ENCODE results near the gene ZNF579. TPM values are rescaled to one million over a fixed set of nuclear protein-coding genes. Genes with fewer than 3 reads are reported as not detected.
A peak's percentile ranks its signal among the peaks of the same experiment; 100 is the strongest.
"Not testable (repeated sequence)": the region's sequence is repeated elsewhere in the genome, so short reads cannot be mapped to it uniquely, and the experiment has no call there.

The ZNF579 gene
- total and polyA plus RNA-seq, 4 experiments from 2014 or later = 0.62 to 9.6 (median 8.0) TPM; not detected in 1

DNA sequence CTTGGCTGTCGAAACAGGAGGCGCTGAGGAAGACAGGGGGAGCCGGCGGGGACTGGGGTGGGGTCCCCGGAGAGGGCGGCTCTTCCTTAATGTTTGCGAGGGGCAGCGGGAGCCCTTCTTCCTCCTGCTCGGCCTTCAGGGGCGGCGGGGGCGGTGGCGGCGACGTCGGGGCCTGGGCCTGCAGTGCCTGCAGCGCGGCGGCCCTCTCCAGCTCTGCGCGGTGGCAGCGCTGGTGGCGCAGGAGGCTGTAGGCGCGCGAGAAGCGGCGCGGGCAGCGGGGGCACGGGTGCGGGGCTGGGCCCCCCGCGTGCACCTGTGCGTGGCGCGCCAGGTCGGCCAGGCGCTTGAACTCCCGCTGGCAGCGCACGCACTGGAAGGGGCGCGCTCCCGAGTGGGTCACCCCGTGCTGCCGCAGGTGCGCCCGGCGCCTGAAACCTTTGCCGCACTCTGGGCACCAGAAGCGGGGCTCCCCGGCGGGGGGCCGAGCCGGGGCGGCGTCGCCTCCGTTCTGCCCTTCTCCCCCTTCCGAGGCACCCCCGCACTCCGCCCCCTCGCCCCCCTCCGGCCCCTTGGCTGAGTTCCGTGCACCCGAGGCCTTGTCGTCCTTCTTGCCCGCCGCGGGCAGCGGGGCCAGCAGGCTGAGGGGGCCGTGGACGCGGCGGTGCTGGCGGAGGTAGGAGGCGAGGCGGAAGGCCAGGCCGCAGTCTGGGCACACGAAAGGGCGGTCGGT is 2.5 kb downstream of the ZNF579 start:
- no peak for DNase-seq
- H3K4me1 ChIP-seq (ENCODE audit: insufficient read depth, low read length) = peaks cover 20% of the 10 kb centered on the region
- H3K9me3 Mint-ChIP-seq = peaks cover 0 to 4% (median 0%) of the 10 kb centered on the region in 8 donors
- POLR2A ChIA-PET (ENCODE audit: partially characterized antibody) = no interaction called here
- no peak overlapping the region for H3K4me3 Mint-ChIP-seq
- intact Hi-C loops (cut with micrococcal nuclease) = no loop called here
- no peaks in the 10 kb centered on the region for H3K36me3 ChIP-seq (ENCODE audit: insufficient read depth, low read length)
- CTCF ChIA-PET (ENCODE audit: partially characterized antibody) = no interaction called here
- no peak overlapping the region for H3K27ac Mint-ChIP-seq
- no peaks in the 10 kb centered on the region for H3K27me3 ChIP-seq (ENCODE audit: insufficient read depth, low read length)
- H3K9me3 ChIP-seq (ENCODE audit: control insufficient read depth in 1 of 2, low read length in 2 of 2) = no peaks in the 10 kb centered on the region
- peaks cover 0 to 1% of the 10 kb centered on the region in 2 donors for H3K27me3 Mint-ChIP-seq
- H3K36me3 Mint-ChIP-seq = peaks cover 12 to 17% of the 10 kb centered on the region in 2 donors
- peaks cover 16 to 25% (median 20%) of the 10 kb centered on the region in 4 donors for H3K4me1 Mint-ChIP-seq
- H3K4me3 ChIP-seq (ENCODE audit: low read length in 2 of 2) = no peak overlapping the region
- no peak overlapping the region for H3K27ac ChIP-seq (ENCODE audit: low read depth, low read length)

DNA sequence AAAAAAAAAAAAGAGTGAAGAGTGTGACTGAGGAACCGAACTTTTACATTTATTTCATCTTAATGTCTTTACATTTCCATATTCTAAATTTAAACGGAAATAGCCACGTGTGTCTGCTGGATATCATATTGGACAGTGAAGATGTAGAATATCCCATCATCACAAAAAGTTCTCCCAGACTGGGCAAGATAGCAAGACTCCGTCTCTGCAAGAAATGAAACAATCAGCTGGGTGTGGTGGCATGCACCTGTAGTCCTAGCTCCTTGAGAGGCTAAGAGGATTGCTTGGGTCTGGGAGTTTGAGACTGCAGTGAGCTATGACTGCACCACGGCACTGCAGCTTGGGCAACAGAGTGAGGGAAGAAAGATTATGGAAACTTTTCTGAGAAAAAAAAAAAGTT is 3.9 kb downstream of the ZNF579 start:
- ChIA-PET POLR2A (ENCODE audit: partially characterized antibody) (interaction anchor here (1.0 kb wide), 1 partner anchor 10 kb away, joined by 3 read pairs; no protein-coding TSS in a partner anchor), CTCF (ENCODE audit: partially characterized antibody) (interaction anchor here (1.3 to 1.6 kb wide), 2 partner anchors 29 to 62 kb away, joined by 3 read pairs; partner anchors contain the start of gene ZNF865)
- peak overlapping the region in 4 of 7 donors; percentile 42 to 71 (median 44) for H3K27ac Mint-ChIP-seq
- H3K9me3 Mint-ChIP-seq = peaks cover 0 to 4% (median 0%) of the 10 kb centered on the region in 8 donors
- Histone ChIP-seq H3K4me1 (ENCODE audit: insufficient read depth, low read length) (peaks cover 17% of the 10 kb centered on the region), H3K9me3 (ENCODE audit: control insufficient read depth in 1 of 2, low read length in 2 of 2) (no peaks in the 10 kb centered on the region), H3K27ac (ENCODE audit: low read depth, low read length) (no peak overlapping the region), H3K27me3 (ENCODE audit: insufficient read depth, low read length) (no peaks in the 10 kb centered on the region), H3K36me3 (ENCODE audit: insufficient read depth, low read length) (no peaks in the 10 kb centered on the region), H3K4me3 (ENCODE audit: low read length in 2 of 2) (no peak overlapping the region)
- H3K36me3 Mint-ChIP-seq = peaks cover 12 to 17% of the 10 kb centered on the region in 2 donors
- peaks cover 0 to 1% of the 10 kb centered on the region in 2 donors for H3K27me3 Mint-ChIP-seq
- no peak for DNase-seq
- H3K4me1 Mint-ChIP-seq = peaks cover 13 to 20% (median 15%) of the 10 kb centered on the region in 4 donors
- H3K4me3 Mint-ChIP-seq = peak overlapping the region in 7 of 8 donors; percentile 18 to 70 (median 57)
- intact Hi-C loops (cut with micrococcal nuclease) = no loop called here

DNA sequence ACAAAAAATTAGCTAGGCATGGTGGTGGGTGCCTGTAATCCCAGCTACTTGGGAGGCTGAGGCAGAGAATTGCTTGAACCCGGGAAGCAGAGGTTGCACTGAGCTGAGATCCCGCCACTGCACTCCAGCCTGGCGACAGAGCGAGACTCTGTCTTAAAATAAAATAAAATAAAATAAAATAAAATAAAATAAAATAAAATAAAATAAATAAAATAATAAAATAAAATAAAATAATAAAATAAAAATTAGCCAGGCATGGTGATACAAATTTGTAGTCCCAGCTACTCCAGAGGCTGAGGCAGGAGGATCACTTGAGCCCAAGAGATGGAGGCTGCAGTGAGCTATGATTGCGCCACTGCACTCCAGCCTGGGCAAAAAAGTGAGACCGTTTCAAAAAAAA is 6.7 kb downstream of the ZNF579 start:
- peaks cover 5 to 11% of the 10 kb centered on the region in 2 donors for H3K36me3 Mint-ChIP-seq
- H3K27me3 ChIP-seq (ENCODE audit: insufficient read depth, low read length); H3K27ac Mint-ChIP-seq; H3K27ac ChIP-seq (ENCODE audit: low read depth, low read length); H3K4me3 Mint-ChIP-seq; intact Hi-C loops (cut with micrococcal nuclease); H3K4me1 ChIP-seq (ENCODE audit: insufficient read depth, low read length); H3K36me3 ChIP-seq (ENCODE audit: insufficient read depth, low read length); H3K4me1 Mint-ChIP-seq; DNase-seq; H3K9me3 ChIP-seq (ENCODE audit: control insufficient read depth in 1 of 2, low read length in 2 of 2); H3K4me3 ChIP-seq (ENCODE audit: low read length in 2 of 2); H3K9me3 Mint-ChIP-seq; H3K27me3 Mint-ChIP-seq: not testable (repeated sequence)
- CTCF ChIA-PET (ENCODE audit: partially characterized antibody) = interaction anchor here (1.2 to 1.7 kb wide), 3 partner anchors 33 to 433 kb away, joined by 4 read pairs; no protein-coding TSS in a partner anchor
- POLR2A ChIA-PET (ENCODE audit: partially characterized antibody) = interaction anchor here (1.1 kb wide), 1 partner anchor 26 kb away, joined by 3 read pairs; the partner anchor contains the start of genes FIZ1 and ZNF524

DNA sequence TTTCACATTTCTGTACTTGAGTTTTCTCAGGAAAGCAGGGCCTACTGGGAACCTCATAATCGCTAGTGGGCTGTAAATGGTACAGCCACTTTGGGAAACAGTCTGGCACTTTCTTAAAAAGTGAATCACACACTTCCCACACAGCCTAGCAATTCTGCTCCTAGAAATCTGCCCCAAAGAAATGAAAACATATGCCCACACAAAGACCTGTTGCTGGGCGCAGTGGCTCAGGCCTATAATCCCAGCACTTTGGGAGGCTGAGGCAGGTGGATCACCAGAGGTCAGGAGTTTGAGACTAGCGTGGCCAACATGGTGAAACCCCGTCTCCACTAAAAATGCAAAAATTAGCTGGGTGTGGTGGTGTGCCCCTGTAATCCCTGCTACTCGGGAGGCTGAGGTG is 11.2 kb downstream of the ZNF579 start:
- POLR2A ChIA-PET (ENCODE audit: partially characterized antibody); H3K4me3 Mint-ChIP-seq: not testable (repeated sequence)

DNA sequence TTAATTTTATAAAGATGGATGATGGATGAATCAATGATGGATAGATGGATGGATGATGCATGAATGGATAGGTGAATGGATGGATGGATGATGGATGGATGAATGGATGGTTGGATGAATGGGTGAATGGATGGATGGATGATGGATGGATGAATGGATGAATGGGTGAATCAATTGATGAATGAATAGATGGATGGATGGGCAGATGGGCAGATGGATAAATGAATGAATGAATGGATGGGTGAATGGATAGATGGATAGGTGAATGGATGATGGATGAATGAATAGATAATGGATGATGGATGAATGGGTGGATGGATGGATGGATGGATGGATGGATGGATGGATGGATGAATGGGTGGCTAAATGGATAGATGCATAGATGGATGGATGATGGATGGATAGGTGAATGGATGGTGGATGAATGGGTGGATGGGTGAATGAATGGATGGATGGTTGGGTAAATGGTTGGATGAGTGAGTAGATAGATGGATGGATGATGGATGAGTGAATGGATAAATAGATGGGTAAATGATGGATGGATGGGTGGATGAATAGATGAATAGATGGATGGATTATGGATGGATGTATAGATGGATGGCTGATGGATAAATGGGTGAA is 12.8 kb downstream of the ZNF579 start:
- intact Hi-C loops (cut with micrococcal nuclease) = no loop called here
- no peaks in the 10 kb centered on the region for H3K4me1 Mint-ChIP-seq
- no peaks in the 10 kb centered on the region for H3K9me3 ChIP-seq (ENCODE audit: control insufficient read depth in 1 of 2, low read length in 2 of 2)
- ChIA-PET CTCF (ENCODE audit: partially characterized antibody) (no interaction called here), POLR2A (ENCODE audit: partially characterized antibody) (no interaction called here)
- no peaks in the 10 kb centered on the region for H3K27me3 ChIP-seq (ENCODE audit: insufficient read depth, low read length)
- H3K36me3 Mint-ChIP-seq = no peaks in the 10 kb centered on the region
- peaks cover 0 to 2% (median 0%) of the 10 kb centered on the region in 8 donors for H3K9me3 Mint-ChIP-seq
- no peak overlapping the region for H3K27ac Mint-ChIP-seq
- no peak for DNase-seq
- H3K4me3 Mint-ChIP-seq = no peak overlapping the region
- no peak overlapping the region for H3K27ac ChIP-seq (ENCODE audit: low read depth, low read length)
- H3K27me3 Mint-ChIP-seq = peaks cover 9 to 10% of the 10 kb centered on the region in 2 donors
- no peaks in the 10 kb centered on the region for H3K4me1 ChIP-seq (ENCODE audit: insufficient read depth, low read length)
- H3K36me3 ChIP-seq (ENCODE audit: insufficient read depth, low read length) = no peaks in the 10 kb centered on the region
- H3K4me3 ChIP-seq (ENCODE audit: low read length in 2 of 2) = no peak overlapping the region

More for the DNA sequence above, 11.2 kb downstream of the ZNF579 start:
- H3K4me3 ChIP-seq (ENCODE audit: low read length in 2 of 2); H3K36me3 ChIP-seq (ENCODE audit: insufficient read depth, low read length); H3K9me3 Mint-ChIP-seq; H3K36me3 Mint-ChIP-seq; H3K4me1 Mint-ChIP-seq; DNase-seq; H3K27ac Mint-ChIP-seq; H3K27me3 ChIP-seq (ENCODE audit: insufficient read depth, low read length); H3K27ac ChIP-seq (ENCODE audit: low read depth, low read length); H3K27me3 Mint-ChIP-seq; CTCF ChIA-PET (ENCODE audit: partially characterized antibody); H3K9me3 ChIP-seq (ENCODE audit: control insufficient read depth in 1 of 2, low read length in 2 of 2); H3K4me1 ChIP-seq (ENCODE audit: insufficient read depth, low read length); intact Hi-C loops (cut with micrococcal nuclease): not testable (repeated sequence)

DNA sequence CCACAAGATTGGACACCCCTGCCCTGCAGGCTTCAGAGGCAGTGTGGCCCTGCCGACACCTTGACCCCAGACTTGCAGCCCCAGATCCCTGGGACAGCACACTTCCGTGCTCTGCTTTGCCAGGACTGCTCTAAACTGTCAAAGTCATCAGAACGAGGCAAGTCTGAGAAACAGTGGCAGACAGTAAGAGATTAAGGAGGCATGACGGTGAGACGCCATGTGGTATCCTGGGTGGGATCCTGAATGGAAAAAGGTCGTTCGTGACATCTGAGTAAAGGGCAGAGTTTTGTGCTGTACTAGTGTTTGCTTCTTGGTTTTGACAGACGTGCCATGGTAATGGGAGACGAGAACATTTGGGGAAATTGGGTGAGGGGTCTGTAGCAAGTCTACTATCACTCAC is 13.8 kb downstream of the ZNF579 start:
- Histone ChIP-seq H3K36me3 (ENCODE audit: insufficient read depth, low read length) (no peaks in the 10 kb centered on the region), H3K4me1 (ENCODE audit: insufficient read depth, low read length) (no peaks in the 10 kb centered on the region), H3K4me3 (ENCODE audit: low read length in 2 of 2) (no peak overlapping the region), H3K27ac (ENCODE audit: low read depth, low read length) (no peak overlapping the region), H3K9me3 (ENCODE audit: control insufficient read depth in 1 of 2, low read length in 2 of 2) (no peaks in the 10 kb centered on the region), H3K27me3 (ENCODE audit: insufficient read depth, low read length) (no peaks in the 10 kb centered on the region)
- peaks cover 9 to 10% of the 10 kb centered on the region in 2 donors for H3K27me3 Mint-ChIP-seq
- DNase-seq = no peak
- H3K27ac Mint-ChIP-seq = no peak overlapping the region
- POLR2A ChIA-PET (ENCODE audit: partially characterized antibody) = interaction anchor here (0.6 kb wide), 1 partner anchor 308 kb away, joined by 3 read pairs; the partner anchor contains the start of gene PPP6R1
- peaks cover 0 to 2% (median 0%) of the 10 kb centered on the region in 8 donors for H3K9me3 Mint-ChIP-seq
- intact Hi-C loops (cut with micrococcal nuclease) = no loop called here
- CTCF ChIA-PET (ENCODE audit: partially characterized antibody) = no interaction called here
- H3K4me3 Mint-ChIP-seq = no peak overlapping the region
- H3K36me3 Mint-ChIP-seq = no peaks in the 10 kb centered on the region
- H3K4me1 Mint-ChIP-seq = no peaks in the 10 kb centered on the region

GRCh38 chr19:55563261-55563690 is 17.4 kb downstream of the ZNF579 start:
- ChIA-PET POLR2A (ENCODE audit: partially characterized antibody) (no interaction called here), CTCF (ENCODE audit: partially characterized antibody) (no interaction called here)
- no peak overlapping the region for H3K27ac Mint-ChIP-seq
- H3K36me3 Mint-ChIP-seq = no peaks in the 10 kb centered on the region
- Histone ChIP-seq H3K36me3 (ENCODE audit: insufficient read depth, low read length) (no peaks in the 10 kb centered on the region), H3K4me1 (ENCODE audit: insufficient read depth, low read length) (no peaks in the 10 kb centered on the region), H3K27me3 (ENCODE audit: insufficient read depth, low read length) (no peaks in the 10 kb centered on the region), H3K9me3 (ENCODE audit: control insufficient read depth in 1 of 2, low read length in 2 of 2) (no peaks in the 10 kb centered on the region), H3K4me3 (ENCODE audit: low read length in 2 of 2) (no peak overlapping the region), H3K27ac (ENCODE audit: low read depth, low read length) (no peak overlapping the region)
- peaks cover 0 to 1% (median 0%) of the 10 kb centered on the region in 4 donors for H3K4me1 Mint-ChIP-seq
- H3K4me3 Mint-ChIP-seq = peak overlapping the region in 1 of 8 donors; percentile 27
- no peak for DNase-seq
- peaks cover 11 to 12% of the 10 kb centered on the region in 2 donors for H3K27me3 Mint-ChIP-seq
- peaks cover 0 to 6% (median 3%) of the 10 kb centered on the region in 8 donors for H3K9me3 Mint-ChIP-seq
- intact Hi-C loops (cut with micrococcal nuclease) = no loop called here

Data from CD4-positive, alpha-beta memory T cell (primary cell).